ENCODE measurements around the gene ALKBH6. TPM values are rescaled to one million over a fixed set of nuclear protein-coding genes. Genes with fewer than 3 reads are reported as not detected.

The ALKBH6 gene
- total RNA-seq, 2 experiments from 2014 or later, result 28.7 to 29.0 TPM

- Histone ChIP-seq H2AFZ (ENCODE audit: low read length) (no peak overlapping the region), H3K4me1 (ENCODE audit: insufficient read depth, low read length, poor library complexity, severe bottlenecking) (no peaks in the 10 kb centered on the region), H3K9me2 (ENCODE audit: insufficient read depth, low read length) (no peaks in the 10 kb centered on the region), H4K20me1 (ENCODE audit: insufficient read depth, low read length) (no peaks in the 10 kb centered on the region), H3K4me2 (ENCODE audit: low read length) (no peak overlapping the region), H3K4me3 (ENCODE audit: low read depth, low read length, poor library complexity, severe bottlenecking) (no peak overlapping the region), H3K27ac (ENCODE audit: low read depth, low read length, poor library complexity, severe bottlenecking) (no peak overlapping the region), H3K36me3 (ENCODE audit: insufficient read depth, low read length) (0 out of 2 replicates have a peak, but pooled peaks cover 5% of the 10 kb centered on the region), H3K79me2 (ENCODE audit: insufficient read depth, low read depth, low read length) (no peaks in the 10 kb centered on the region), H3K9me3 (ENCODE audit: low read length) (no peaks in the 10 kb centered on the region)
- no TSS peak for BruUV-seq (replicated peaks)
- no peak for DNase-seq (ENCODE audit: low spot score)
- POLR2A ChIA-PET, result interaction anchor here (0.7 kb wide), 1 partner anchor 368 kb away, joined by 3 read pairs; no protein-coding TSS in a partner anchor
- TF ChIP-seq EZH2phosphoT487 (IDR thresholded peaks at IDR 0.05; ENCODE audit: borderline replicate concordance, low read depth, low read length) (no peak), CTCF (conservative IDR thresholded peaks at IDR 0.05; ENCODE audit: low read length) (no peak)
- CTCF ChIA-PET (ENCODE audit: unreplicated experiment), result no interaction called here
- intact Hi-C loops (cut with micrococcal nuclease; ENCODE audit: unreplicated experiment), result no loop called here
These were observed 16.5 kb upstream of the ALKBH6 start for GRCh38 chr19:36030264-36031148.

- ChIA-PET POLR2A (no interaction called here), CTCF (ENCODE audit: unreplicated experiment) (no interaction called here)
- no peak overlapping the region for H3K27ac ChIP-seq (ENCODE audit: low read depth, low read length, poor library complexity, severe bottlenecking)
- TF ChIP-seq CTCF (conservative IDR thresholded peaks at IDR 0.05; ENCODE audit: low read length) (no peak), EZH2phosphoT487 (IDR thresholded peaks at IDR 0.05; ENCODE audit: borderline replicate concordance, low read depth, low read length) (no peak)
- H2AFZ ChIP-seq (ENCODE audit: low read length), result no peak overlapping the region
- H4K20me1 ChIP-seq (ENCODE audit: insufficient read depth, low read length), result no peaks in the 10 kb centered on the region
- no TSS peak for BruUV-seq (replicated peaks)
- DNase-seq (ENCODE audit: low spot score), result no peak
- H3K36me3 ChIP-seq (ENCODE audit: insufficient read depth, low read length), result no peaks in the 10 kb centered on the region
- intact Hi-C loops (cut with micrococcal nuclease; ENCODE audit: unreplicated experiment), result no loop called here
- no peak overlapping the region for H3K4me3 ChIP-seq (ENCODE audit: low read depth, low read length, poor library complexity, severe bottlenecking)
- no peaks in the 10 kb centered on the region for H3K9me3 ChIP-seq (ENCODE audit: low read length)
- no peak overlapping the region for H3K4me2 ChIP-seq (ENCODE audit: low read length)
- H3K9me2 ChIP-seq (ENCODE audit: insufficient read depth, low read length), result no peaks in the 10 kb centered on the region
- H3K79me2 ChIP-seq (ENCODE audit: insufficient read depth, low read depth, low read length), result no peaks in the 10 kb centered on the region
- H3K4me1 ChIP-seq (ENCODE audit: insufficient read depth, low read length, poor library complexity, severe bottlenecking), result no peaks in the 10 kb centered on the region
These were observed 14.5 kb upstream of the ALKBH6 start for GRCh38 chr19:36028313-36029041.
